ENCODE measurements around the gene CKAP2L. TPM values are rescaled to one million over a fixed set of nuclear protein-coding genes. Genes with fewer than 3 reads are reported as not detected.

The CKAP2L gene
- total and polyA plus RNA-seq, 9 of the 15 experiments (the other 6 are each of a cell fraction or from before 2014, with no cell fraction given) = 10.4 to 21.9 (median 14.2) TPM

GRCh38 chr2:112752667-112753066, 11.7 kb downstream of the CKAP2L start:
- CTCF ChIA-PET (ENCODE audit: low intra/inter-chr PET ratio) = no interaction called here
- in situ Hi-C loops (cut with MboI) = loop anchor here (5.0 kb wide), 1 partner anchor 125 kb away; no protein-coding TSS in a partner anchor

More at GRCh38 chr2:112752667-112753066, 11.7 kb downstream of the CKAP2L start:
- intact Hi-C loops (cut with micrococcal nuclease) = loop anchor here (5.0 kb wide), 1 partner anchor 80 kb away; no protein-coding TSS in a partner anchor
- Histone ChIP-seq H3K4me1 (replicated peaks in 1 of 2; ENCODE audit: control insufficient read depth in 2 of 2, insufficient read depth in 2 of 2, low read length in 2 of 2) (no peaks in the 10 kb centered on the region; a peak in 1 of 5 replicates), H3K4me3 (no peak overlapping the region), H3K27me3 (ENCODE audit: control insufficient read depth in 2 of 2, insufficient read depth in 2 of 2, low read length in 2 of 2) (no peaks in the 10 kb centered on the region), H4K20me1 (replicated peaks; ENCODE audit: control insufficient read depth, insufficient read depth, low read length) (no peaks in the 10 kb centered on the region), H3K79me2 (ENCODE audit: control insufficient read depth, insufficient read depth, low read length) (peaks cover 5% of the 10 kb centered on the region; the same call in 1 of the 3 replicates), H2AFZ (ENCODE audit: low read depth, low read length) (no peak overlapping the region), H3K27ac (ENCODE audit: extremely low read depth, low read depth, low read length) (no peak overlapping the region), H3K9ac (ENCODE audit: insufficient read depth in 1 of 2, low read depth in 2 of 2, low read length in 2 of 2) (no peak overlapping the region), H3K4me2 (ENCODE audit: insufficient read depth, low read length) (no peak overlapping the region), H3K9me3 (replicated peaks; ENCODE audit: control insufficient read depth, insufficient read depth, low read depth, low read length) (peaks cover 2% of the 10 kb centered on the region; the same call in 1 of the 2 replicates), H3K9me1 (ENCODE audit: control insufficient read depth, insufficient read depth, low read length) (no peaks in the 10 kb centered on the region), H3K36me3 (ENCODE audit: control insufficient read depth, insufficient read depth, low read length) (peaks cover 90% of the 10 kb centered on the region)
- BruUV-seq (replicated peaks) = no TSS peak
- FAIRE-seq (no peak), ATAC-seq (no peak), DNase-seq (ENCODE audit: extremely low read depth in 1 of 4, low spot score in 3 of 4) (no peak)
- 74% methylated on average over 4 of the region's 4 CpGs for WGBS (ENCODE audit: insufficient coverage, low coverage, missing lambda C conversion rate)
- POLR2A ChIA-PET = interaction anchor here (1.1 to 2.8 kb wide), 2 partner anchors 11 to 189 kb away, joined by 4 to 19 read pairs; no protein-coding TSS in a partner anchor
- TF ChIP-seq ZNF253 (CRISPR knock-in tag; conservative IDR thresholded peaks at IDR 0.05) (no peak), ZNF280A (IDR thresholded peaks at IDR 0.05; ENCODE audit: low read depth, partially characterized antibody) (no peak), PKNOX1 (IDR thresholded peaks at IDR 0.05) (peak; percentile 32)
